GM12878 (cell line): ENCODE results near the gene TPPP. TPM values are rescaled to one million over a fixed set of nuclear protein-coding genes. Genes with fewer than 3 reads are reported as not detected.
A peak's percentile ranks its signal among the peaks of the same experiment; 100 is the strongest.
"Not testable (repeated sequence)": the region's sequence is repeated elsewhere in the genome, so short reads cannot be mapped to it uniquely, and the experiment has no call there.

ENCODE experiments used
- ATAC-seq: fragments of 200-7000 bp; cut with Tn5 transposase; 3 replicates; pipeline ENCODE4 v1.9.1; 2020; ENCODE audit warnings: mild to moderate bottlenecking, moderate library complexity
- BruUV-seq: library from RNA; stranded (reverse); fragments of 400-500 nt; replicated peaks from 2 replicates; lab custom pipeline; 2021; lab: Mats Ljungman, UMichigan
- CTCF ChIA-PET: fragments of 300-600 bp; sonication (Branson Sonifier 250); formaldehyde crosslinking; extraction: SDS; loops from one replicate; lab custom pipeline; 2021; ENCODE audit warnings: inconsistent platforms; lab: Yijun Ruan, JAX
- POLR2A ChIA-PET: fragments of 350-600 bp; formaldehyde crosslinking; extraction: SDS; loops from one replicate; lab custom pipeline; 2021; ENCODE audit warnings: inconsistent platforms; lab: Charles Lee
- RAD21 ChIA-PET: fragments of 300-600 bp; sonication (Branson Sonifier 250); formaldehyde crosslinking; loops from one replicate; lab custom pipeline; 2023; ENCODE audit warnings: antibody characterized with exemption; ENCODE audit not compliant: unreplicated experiment; lab: Charles Lee
- SMC1A ChIA-PET: fragments of 300-600 bp; sonication (Branson Sonifier 250); formaldehyde crosslinking; loops from one replicate; lab custom pipeline; 2023; ENCODE audit not compliant: unreplicated experiment, uncharacterized antibody; lab: Charles Lee
- DNase-seq: peaks from one replicate; pipeline ENCODE4 v3.0.0-alpha.2; 2011; ENCODE audit warnings: low read depth, low spot score
- FAIRE-seq: peaks from 3 replicates; lab custom pipeline; 2011; peaks lifted over from hg19 to GRCh38; lab: Jason Lieb, UNC
- H2AFZ ChIP-seq: 2 replicates; pipeline ENCODE4 v1.6.0; 2011; ENCODE audit warnings: low read depth, low read length, control low read depth; ENCODE audit not compliant: control insufficient read depth
- H3K27ac ChIP-seq: 2 replicates; pipeline ENCODE4 v1.5.1; 2011; ENCODE audit warnings: control low read depth; ENCODE audit not compliant: control insufficient read depth, insufficient read depth
- H3K27me3 ChIP-seq, 2 experiments: replicated peaks in 1 of 2; 2 replicates each; pipeline versions ENCODE4 v1.6.0 to v1.6.1; 2011; ENCODE audit warnings: low read length in 1 of 2; ENCODE audit not compliant: control insufficient read depth in 2 of 2, insufficient read depth in 2 of 2
- H3K36me3 ChIP-seq, 2 experiments: 2 replicates each; pipeline ENCODE4 v1.5.1; 2011; ENCODE audit warnings: low read length in 1 of 2; ENCODE audit not compliant: control insufficient read depth in 2 of 2, insufficient read depth in 2 of 2
- H3K4me1 ChIP-seq: 2 replicates; pipeline ENCODE4 v1.6.1; 2011; ENCODE audit warnings: mild to moderate bottlenecking, low read length, moderate library complexity, mixed read lengths; ENCODE audit not compliant: control insufficient read depth, insufficient read depth
- H3K4me2 ChIP-seq: 2 replicates; pipeline ENCODE4 v1.6.0; 2011; ENCODE audit warnings: control low read depth; ENCODE audit not compliant: control insufficient read depth, insufficient read depth
- H3K4me3 ChIP-seq: fragments of 200-600 bp; sonication (generic); 2 replicates; pipeline ENCODE4 v1.5.1; 2016
- H3K79me2 ChIP-seq: 2 replicates; pipeline ENCODE4 v1.6.0; 2011; ENCODE audit warnings: low read length; ENCODE audit not compliant: control insufficient read depth, insufficient read depth
- H3K9ac ChIP-seq: 2 replicates; pipeline ENCODE4 v1.8.0; 2011; ENCODE audit warnings: low read length, control low read depth, mixed read lengths; ENCODE audit not compliant: control insufficient read depth, insufficient read depth
- H3K9me3 ChIP-seq: replicated peaks from 3 replicates; pipeline ENCODE4 v1.5.1; 2011; ENCODE audit warnings: mild to moderate bottlenecking, low read length; ENCODE audit not compliant: control insufficient read depth, insufficient read depth
- H4K20me1 ChIP-seq: 2 replicates; pipeline ENCODE4 v1.6.0; 2011; ENCODE audit not compliant: control insufficient read depth, insufficient read depth
- FOXM1 ChIP-seq: IDR thresholded peaks from 2 replicates; pipeline ENCODE4 v1.6.1; 2012; ENCODE audit warnings: low read depth, mild to moderate bottlenecking, inconsistent platforms, low read length, moderate library complexity
- GATAD2B ChIP-seq: fragments of 450-650 bp; conservative IDR thresholded peaks from 2 replicates; pipeline ENCODE4 v1.6.1; 2017; ENCODE audit warnings: low read depth, mild to moderate bottlenecking, moderate library complexity
- HCFC1 ChIP-seq: fragments of 150-350 bp; IDR thresholded peaks from 2 replicates; pipeline ENCODE4 v1.6.1; 2014; ENCODE audit warnings: low read length
- NRF1 ChIP-seq: conservative IDR thresholded peaks from 2 replicates; pipeline ENCODE4 v1.6.1; 2011; ENCODE audit warnings: mild to moderate bottlenecking, low read depth, low read length, improper control_type of control experiment
- SMC3 ChIP-seq: IDR thresholded peaks from 2 replicates; pipeline ENCODE4 v1.6.1; 2011; ENCODE audit warnings: low read length, improper control_type of control experiment, borderline replicate concordance
- SREBF1 ChIP-seq: IDR thresholded peaks from 2 replicates; pipeline ENCODE4 v1.6.1; 2012; ENCODE audit warnings: mild to moderate bottlenecking, low read length
- SRF ChIP-seq, 2 experiments: IDR thresholded peaks; 2 replicates each; pipeline ENCODE4 v1.6.1; 2011; ENCODE audit warnings: low read depth in 2 of 2, low read length in 2 of 2, mild to moderate bottlenecking in 1 of 2, moderate library complexity in 1 of 2
- YBX1 ChIP-seq: fragments of 450-650 bp; IDR thresholded peaks from 2 replicates; pipeline ENCODE4 v1.6.1; 2016; ENCODE audit warnings: antibody characterized with exemption
- WGBS: methylation state at CpG from one replicate; pipeline ENCODE4 v1.1.6; 2016; ENCODE audit warnings: low lambda C conversion rate; ENCODE audit not compliant: insufficient replicate concordance, insufficient coverage; ENCODE audit errors: missing lambda C conversion rate; 5-methylcytosine and 5-hydroxymethylcytosine counted together
- in situ Hi-C: fragments of 300-500 bp; cut with MboI; formaldehyde crosslinking; loops from 9 replicates; pipeline ENCODE4 v1.14.3; 2018; ENCODE audit warnings: mixed read lengths
- intact Hi-C: fragments of 100-400 bp; cut with micrococcal nuclease; formaldehyde crosslinking; loops from one replicate; pipeline ENCODE4 v1.14.2; 2022; ENCODE audit not compliant: unreplicated experiment
- polyA plus RNA-seq, 11 experiments: library from polyadenylated mRNA; depleted of rRNA in 4 of 11; unstranded in 6 of 11; stranded (reverse) in 5 of 11; fragments of >200 nt; fragmentation: Nextera tagmentation in 4 of 11; fragmentation: Illumina TruSeq in 1 of 11; extraction: Ambion mirVana in 4 of 11; extraction: Trizol in 1 of 11; gene quantifications; 1 replicate in 1 of 11; 2 replicates in 10 of 11; pipeline versions ENCODE4 v1.2.1 to v1.2.3, GENCODE V29; 2011 to 2016; ENCODE audit warnings: inconsistent platforms in 2 of 11, missing spikeins in 2 of 11, low read depth in 1 of 11
- total RNA-seq, 4 experiments: library from RNA; depleted of rRNA in 3 of 4; stranded (reverse); fragments of >200 nt in 3 of 4; fragmentation: Illumina TruSeq in 1 of 4; extraction: Trizol in 1 of 4; gene quantifications; 2 replicates each; pipeline versions ENCODE4 v1.2.1 to v1.2.3, GENCODE V29; 2013 to 2021
- TF ChIP-seq, protein P1 (sequence below): fragments of 150-350 bp; IDR thresholded peaks from 2 replicates; pipeline ENCODE4 v1.6.1; 2016; ENCODE audit warnings: low read depth, low read length

The TPPP gene
- total and polyA plus RNA-seq, 10 of the 15 experiments (the other 5 are each of a cell fraction or from before 2014, with no cell fraction given): under 0.01 to 0.24 (median 0.04) TPM; not detected in 4

GRCh38 chr5:683551-684481 is 9.3 kb downstream of the TPPP start (continued):
- TF ChIP-seq, protein P1, sequence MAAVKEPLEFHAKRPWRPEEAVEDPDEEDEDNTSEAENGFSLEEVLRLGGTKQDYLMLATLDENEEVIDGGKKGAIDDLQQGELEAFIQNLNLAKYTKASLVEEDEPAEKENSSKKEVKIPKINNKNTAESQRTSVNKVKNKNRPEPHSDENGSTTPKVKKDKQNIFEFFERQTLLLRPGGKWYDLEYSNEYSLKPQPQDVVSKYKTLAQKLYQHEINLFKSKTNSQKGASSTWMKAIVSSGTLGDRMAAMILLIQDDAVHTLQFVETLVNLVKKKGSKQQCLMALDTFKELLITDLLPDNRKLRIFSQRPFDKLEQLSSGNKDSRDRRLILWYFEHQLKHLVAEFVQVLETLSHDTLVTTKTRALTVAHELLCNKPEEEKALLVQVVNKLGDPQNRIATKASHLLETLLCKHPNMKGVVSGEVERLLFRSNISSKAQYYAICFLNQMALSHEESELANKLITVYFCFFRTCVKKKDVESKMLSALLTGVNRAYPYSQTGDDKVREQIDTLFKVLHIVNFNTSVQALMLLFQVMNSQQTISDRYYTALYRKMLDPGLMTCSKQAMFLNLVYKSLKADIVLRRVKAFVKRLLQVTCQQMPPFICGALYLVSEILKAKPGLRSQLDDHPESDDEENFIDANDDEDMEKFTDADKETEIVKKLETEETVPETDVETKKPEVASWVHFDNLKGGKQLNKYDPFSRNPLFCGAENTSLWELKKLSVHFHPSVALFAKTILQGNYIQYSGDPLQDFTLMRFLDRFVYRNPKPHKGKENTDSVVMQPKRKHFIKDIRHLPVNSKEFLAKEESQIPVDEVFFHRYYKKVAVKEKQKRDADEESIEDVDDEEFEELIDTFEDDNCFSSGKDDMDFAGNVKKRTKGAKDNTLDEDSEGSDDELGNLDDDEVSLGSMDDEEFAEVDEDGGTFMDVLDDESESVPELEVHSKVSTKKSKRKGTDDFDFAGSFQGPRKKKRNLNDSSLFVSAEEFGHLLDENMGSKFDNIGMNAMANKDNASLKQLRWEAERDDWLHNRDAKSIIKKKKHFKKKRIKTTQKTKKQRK: no peak
- TF ChIP-seq SREBF1 (no peak), SRF (IDR thresholded peaks at IDR 0.05; ENCODE audit: low read depth in 2 of 2, low read length in 2 of 2) (no peak), YBX1 (no peak), HCFC1 (no peak), GATAD2B (no peak), FOXM1 (no peak), NRF1 (no peak), SMC3 (no peak)

- SMC1A ChIA-PET, DNase-seq, H3K4me1 ChIP-seq, RAD21 ChIA-PET, H3K4me3 ChIP-seq, CTCF ChIA-PET, H3K4me2 ChIP-seq, H3K27me3 ChIP-seq, H3K36me3 ChIP-seq, H3K9ac ChIP-seq, BruUV-seq, intact Hi-C loops, H4K20me1 ChIP-seq, POLR2A ChIA-PET, H3K79me2 ChIP-seq, H2AFZ ChIP-seq, H3K27ac ChIP-seq, H3K9me3 ChIP-seq, FAIRE-seq: not testable (repeated sequence)
- peak; percentile 15; the same call in 2 of the 3 replicates for ATAC-seq
- whole genome bisulfite sequencing: 34% methylated on average over 17 of the region's 17 CpGs
- in situ Hi-C loops: loop anchor here (5.0 kb wide), 1 partner anchor 94 kb away; no protein-coding TSS in a partner anchor
Observed at GRCh38 chr5:682651-683358, 10.3 kb downstream of the TPPP start.

- CTCF ChIA-PET, H3K27me3 ChIP-seq, intact Hi-C loops, DNase-seq, POLR2A ChIA-PET, H3K79me2 ChIP-seq, RAD21 ChIA-PET, H3K4me1 ChIP-seq, H2AFZ ChIP-seq, BruUV-seq, H4K20me1 ChIP-seq, H3K9ac ChIP-seq, H3K36me3 ChIP-seq, SMC1A ChIA-PET, H3K4me2 ChIP-seq, H3K9me3 ChIP-seq, FAIRE-seq, H3K4me3 ChIP-seq, H3K27ac ChIP-seq, ATAC-seq: not testable (repeated sequence)
- WGBS: 63% methylated on average over 2 of the region's 3 CpGs
- in situ Hi-C loops: loop anchor here (5.0 kb wide), 1 partner anchor 95 kb away; no protein-coding TSS in a partner anchor
Observed at GRCh38 chr5:682216-682615, 10.9 kb downstream of the TPPP start.
